A673 (cell line): ENCODE measurements around the gene SLC28A1. TPM values are rescaled to one million over a fixed set of nuclear protein-coding genes. Genes with fewer than 3 reads are reported as not detected.

Source experiments
- BruUV-seq: library from RNA; stranded (reverse); fragments of 400-500 nt; replicated peaks from 2 replicates; lab custom pipeline; 2021; lab: Mats Ljungman, UMichigan
- CTCF ChIA-PET: fragments of 300-600 bp; sonication (Branson Sonifier 250); formaldehyde crosslinking; loops from one replicate; lab custom pipeline; 2022; ENCODE audit warnings: antibody characterized with exemption; lab: Charles Lee
- POLR2A ChIA-PET: fragments of 300-600 bp; sonication (Branson Sonifier 250); formaldehyde crosslinking; loops from one replicate; lab custom pipeline; 2022; ENCODE audit warnings: antibody characterized with exemption; ENCODE audit not compliant: low non-redundant PET; lab: Charles Lee
- DNase-seq: peaks from one replicate; pipeline ENCODE4 v3.0.0-alpha.2; 2015; ENCODE audit warnings: low spot score
- H3K27ac ChIP-seq: fragments of 200-600 bp; sonication (generic); 2 replicates; pipeline ENCODE4 v1.5.1; 2016; ENCODE audit warnings: mixed run types, low read depth, mild to moderate bottlenecking, mixed read lengths, antibody characterized with exemption, low read length; ENCODE audit not compliant: poor library complexity, severe bottlenecking
- H3K27me3 ChIP-seq: fragments of 200-600 bp; sonication (generic); replicated peaks from 2 replicates; pipeline ENCODE4 v1.6.1; 2017; ENCODE audit warnings: mixed run types, low read depth, mild to moderate bottlenecking, mixed read lengths, antibody characterized with exemption, low read length; ENCODE audit not compliant: insufficient read depth, poor library complexity
- H3K36me3 ChIP-seq: fragments of 200-600 bp; sonication (generic); 2 replicates; pipeline ENCODE4 v1.6.1; 2016; ENCODE audit warnings: mixed run types, mild to moderate bottlenecking, mixed read lengths, antibody characterized with exemption, low read length; ENCODE audit not compliant: insufficient read depth, poor library complexity, severe bottlenecking
- H3K4me1 ChIP-seq: fragments of 200-600 bp; sonication (generic); 2 replicates; pipeline ENCODE4 v1.6.1; 2017; ENCODE audit warnings: mixed run types, mild to moderate bottlenecking, mixed read lengths, antibody characterized with exemption, low read length; ENCODE audit not compliant: insufficient read depth, poor library complexity, severe bottlenecking
- H3K4me3 ChIP-seq: fragments of 200-600 bp; sonication (generic); 2 replicates; pipeline ENCODE4 v1.5.1; 2016; ENCODE audit warnings: low read depth, mixed run types, mild to moderate bottlenecking, mixed read lengths, low read length; ENCODE audit not compliant: poor library complexity, severe bottlenecking
- H3K9me3 ChIP-seq: fragments of 200-600 bp; sonication (generic); 2 replicates; pipeline ENCODE4 v1.6.1; 2016; ENCODE audit warnings: mixed run types, low read depth, mild to moderate bottlenecking, mixed read lengths, antibody characterized with exemption, low read length; ENCODE audit not compliant: poor library complexity, severe bottlenecking
- EZH2 ChIP-seq: fragments of 200-600 bp; sonication (generic); IDR thresholded peaks from 2 replicates; pipeline ENCODE4 v1.6.1; 2017; ENCODE audit warnings: borderline replicate concordance, low read depth, mild to moderate bottlenecking, mixed read lengths, antibody characterized with exemption, low read length; ENCODE audit not compliant: poor library complexity, severe bottlenecking
- intact Hi-C: fragments of 100-400 bp; cut with micrococcal nuclease; formaldehyde crosslinking; loops from one replicate; pipeline ENCODE4 v1.10.0; 2022; ENCODE audit not compliant: unreplicated experiment
- total RNA-seq: library from RNA; stranded (reverse); gene quantifications from 2 replicates; pipeline ENCODE4 v1.2.3, GENCODE V29; 2021
- TF ChIP-seq, protein P1 (sequence below): fragments of 300-800, 200-600 bp; sonication (generic); conservative IDR thresholded peaks from 2 replicates; pipeline ENCODE4 v1.5.1; 2017; ENCODE audit warnings: low read depth, mild to moderate bottlenecking, antibody characterized with exemption, low read length, moderate library complexity, mixed read lengths

The SLC28A1 gene
- total RNA-seq, 1 experiment from 2014 or later: not detected

DNA sequence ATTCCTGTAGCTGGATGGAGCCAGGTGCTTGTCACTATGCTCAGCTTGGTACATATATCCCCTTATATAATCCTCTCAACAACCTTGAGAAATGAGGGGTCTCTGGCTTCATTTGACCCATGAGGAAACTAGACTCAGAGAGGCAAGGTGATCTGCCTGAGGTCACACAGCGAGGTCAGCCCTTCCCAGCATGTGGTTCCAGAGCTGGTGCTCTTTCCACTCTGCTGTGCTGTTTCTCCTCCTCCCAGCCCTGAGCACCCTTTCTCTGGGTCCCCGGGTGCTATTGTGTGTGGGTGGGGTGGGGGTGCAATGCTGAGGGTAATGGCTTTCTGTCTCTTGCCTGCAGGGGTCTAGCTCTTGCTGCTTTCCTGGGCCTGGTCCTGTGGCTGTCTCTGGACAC is 19.3 kb downstream of the SLC28A1 start:
- Histone ChIP-seq H3K4me3 (no peak overlapping the region), H3K9me3 (no peaks in the 10 kb centered on the region), H3K4me1 (no peaks in the 10 kb centered on the region), H3K27me3 (no peaks in the 10 kb centered on the region), H3K36me3 (no peaks in the 10 kb centered on the region), H3K27ac (no peak overlapping the region)
- intact Hi-C loops: no loop called here
- TF ChIP-seq, protein P1, sequence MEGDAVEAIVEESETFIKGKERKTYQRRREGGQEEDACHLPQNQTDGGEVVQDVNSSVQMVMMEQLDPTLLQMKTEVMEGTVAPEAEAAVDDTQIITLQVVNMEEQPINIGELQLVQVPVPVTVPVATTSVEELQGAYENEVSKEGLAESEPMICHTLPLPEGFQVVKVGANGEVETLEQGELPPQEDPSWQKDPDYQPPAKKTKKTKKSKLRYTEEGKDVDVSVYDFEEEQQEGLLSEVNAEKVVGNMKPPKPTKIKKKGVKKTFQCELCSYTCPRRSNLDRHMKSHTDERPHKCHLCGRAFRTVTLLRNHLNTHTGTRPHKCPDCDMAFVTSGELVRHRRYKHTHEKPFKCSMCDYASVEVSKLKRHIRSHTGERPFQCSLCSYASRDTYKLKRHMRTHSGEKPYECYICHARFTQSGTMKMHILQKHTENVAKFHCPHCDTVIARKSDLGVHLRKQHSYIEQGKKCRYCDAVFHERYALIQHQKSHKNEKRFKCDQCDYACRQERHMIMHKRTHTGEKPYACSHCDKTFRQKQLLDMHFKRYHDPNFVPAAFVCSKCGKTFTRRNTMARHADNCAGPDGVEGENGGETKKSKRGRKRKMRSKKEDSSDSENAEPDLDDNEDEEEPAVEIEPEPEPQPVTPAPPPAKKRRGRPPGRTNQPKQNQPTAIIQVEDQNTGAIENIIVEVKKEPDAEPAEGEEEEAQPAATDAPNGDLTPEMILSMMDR: no peak
- TF ChIP-seq EZH2: no peak
- ChIA-PET POLR2A (no interaction called here), CTCF (no interaction called here)
- no peak for DNase-seq
- no TSS peak for BruUV-seq

DNA sequence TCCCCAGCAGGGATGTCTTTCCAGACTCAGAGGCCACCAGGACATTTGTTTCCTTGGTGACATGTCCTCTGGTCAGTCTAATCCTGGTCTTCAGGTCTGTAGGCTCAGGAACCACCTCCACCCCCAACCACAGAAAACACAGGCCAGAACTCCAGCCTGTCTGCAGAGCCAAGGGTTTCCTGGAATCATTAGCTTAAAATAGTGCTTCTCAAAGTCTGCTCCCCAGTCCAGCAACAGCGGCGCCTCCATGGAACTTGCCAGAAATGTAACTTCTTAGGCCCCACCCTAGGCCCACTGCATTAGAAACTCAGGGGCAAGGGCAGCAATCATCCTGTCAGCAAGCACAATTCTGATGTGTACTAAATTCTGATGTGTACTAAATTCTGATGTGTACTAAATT is 20.0 kb downstream of the SLC28A1 start:
- intact Hi-C loops: no loop called here
- no peak overlapping the region for H3K4me3 ChIP-seq
- ChIA-PET CTCF (no interaction called here), POLR2A (no interaction called here)
- no peak overlapping the region for H3K27ac ChIP-seq
- no peaks in the 10 kb centered on the region for H3K27me3 ChIP-seq
- no peaks in the 10 kb centered on the region for H3K36me3 ChIP-seq
- BruUV-seq: no TSS peak
- TF ChIP-seq EZH2: no peak
- TF ChIP-seq, protein P1: no peak
- H3K9me3 ChIP-seq: no peaks in the 10 kb centered on the region
- no peak for DNase-seq
- no peaks in the 10 kb centered on the region for H3K4me1 ChIP-seq

DNA sequence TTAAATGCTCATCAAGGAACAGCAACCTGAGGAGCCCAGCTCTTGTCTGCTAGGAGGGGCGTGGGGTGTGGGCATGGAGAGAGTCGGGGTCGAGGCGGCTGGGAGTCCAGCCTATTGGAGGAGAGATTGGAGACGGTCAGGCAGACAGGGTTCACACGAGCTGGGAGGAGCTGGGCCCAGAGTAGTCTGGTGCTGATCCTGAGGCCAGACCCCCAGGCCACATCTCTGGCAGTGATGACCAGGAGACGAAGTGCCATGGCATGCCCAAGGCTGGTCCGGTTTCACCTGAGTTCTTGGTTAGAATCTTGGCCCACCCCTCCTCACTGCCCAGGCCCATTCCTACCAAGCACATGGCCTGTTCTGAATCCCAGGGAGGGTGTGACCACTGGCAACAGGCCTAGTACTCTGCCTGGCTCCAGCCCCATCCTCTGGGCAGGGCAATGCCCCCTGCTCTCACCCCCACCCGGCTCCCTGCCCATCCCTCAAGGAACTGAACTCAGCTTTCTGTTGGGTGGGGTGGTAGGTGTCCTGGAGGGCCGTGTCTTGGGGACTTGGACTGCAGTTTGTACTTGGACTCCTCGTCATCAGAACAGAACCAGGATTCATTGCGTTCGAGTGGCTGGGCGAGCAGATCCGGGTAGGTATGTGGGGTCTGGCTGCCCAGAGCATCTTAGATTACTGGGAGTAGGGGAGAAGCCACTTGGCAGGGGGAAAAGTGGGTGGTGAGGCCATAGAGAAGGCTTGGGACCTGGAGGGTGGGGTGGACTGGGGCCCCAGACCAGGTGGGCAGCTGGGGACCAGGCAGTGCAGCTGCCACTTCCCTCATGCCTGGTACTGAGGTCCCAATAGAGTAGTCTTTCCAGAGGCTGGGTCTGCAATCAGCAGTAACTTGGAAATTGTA is 20.8 kb downstream of the SLC28A1 start:
- POLR2A ChIA-PET: no interaction called here
- Histone ChIP-seq H3K27ac (no peak overlapping the region), H3K9me3 (no peaks in the 10 kb centered on the region), H3K4me1 (no peaks in the 10 kb centered on the region), H3K36me3 (no peaks in the 10 kb centered on the region), H3K27me3 (no peaks in the 10 kb centered on the region), H3K4me3 (no peak overlapping the region)
- CTCF ChIA-PET: no interaction called here
- no TSS peak for BruUV-seq
- TF ChIP-seq, protein P1: no peak
- intact Hi-C loops: no loop called here
- DNase-seq: no peak
